Mucosa of descending colon (tissue), 3 donors: ENCODE measurements around the gene CHST13. TPM values are rescaled to one million over a fixed set of nuclear protein-coding genes. Genes with fewer than 3 reads are reported as not detected.

Source experiments
- ATAC-seq: fragments of 200-7000 bp; cut with Tn5 transposase; one replicate; pipeline ENCODE4 v1.9.1; 2020; ENCODE audit warnings: mild to moderate bottlenecking, moderate library complexity
- DNase-seq, 3 donors: peaks; one replicate each; pipeline ENCODE4 v3.0.0-alpha.2; 2020
- H3K36me3 ChIP-seq: fragments of 200-600 bp; one replicate; pipeline ENCODE4 v1.8.0; 2021; ENCODE audit warnings: low read depth, mild to moderate bottlenecking
- H3K4me1 ChIP-seq: fragments of 200-600 bp; one replicate; pipeline ENCODE4 v1.8.0; 2021; ENCODE audit warnings: low read depth, mild to moderate bottlenecking
- H3K4me3 ChIP-seq: fragments of 200-600 bp; one replicate; pipeline ENCODE4 v1.8.0; 2021; ENCODE audit warnings: mild to moderate bottlenecking
- H3K9me3 ChIP-seq: fragments of 200-600 bp; one replicate; pipeline ENCODE4 v1.8.0; 2021; ENCODE audit warnings: mild to moderate bottlenecking
- CTCF ChIP-seq: fragments of 200-600 bp; IDR thresholded peaks from one replicate; pipeline ENCODE4 v1.8.0; 2022; ENCODE audit warnings: antibody characterized with exemption, mild to moderate bottlenecking
- intact Hi-C, 2 donors: fragments of 100-400 bp; cut with DNase I in 1 of 2; cut with micrococcal nuclease in 1 of 2; formaldehyde crosslinking; loops; one replicate each; pipeline versions ENCODE4 v1.11.0 to v1.11.1; 2022; cut with DNase I, micrococcal nuclease
- total RNA-seq, 3 donors: library from RNA; stranded (reverse); fragmentation: NEBNext Ultra II Directional in 2 of 3; extraction: Animal tissue kit (Norgen Biotek cat#: 25700) in 2 of 3; gene quantifications; one replicate each; pipeline versions ENCODE4 v1.2.1 to v1.2.4, GENCODE V29; 2021 to 2023
- donor health status: DM: no; HTN: no; CAD: no; lungs with moderate emphysema.
- donor health status: DM: no; HTN: no; CAD: no.
- donor health status: DM: no; HTN: yes; CAD: no.

Gene CHST13
- total RNA-seq, 3 donors from 2014 or later: 0.27 to 5.7 (median 0.98) TPM

- no peak for TF ChIP-seq CTCF
- Histone ChIP-seq H3K4me3 (no peak overlapping the region), H3K36me3 (no peaks in the 10 kb centered on the region), H3K9me3 (no peaks in the 10 kb centered on the region), H3K4me1 (no peaks in the 10 kb centered on the region)
- no peak for ATAC-seq
- peak in 1 of 3 donors; percentile 0 for DNase-seq
- intact Hi-C loops: no loop called here
Observed at GRCh38 chr3:126554560-126555525, 30.9 kb downstream of the CHST13 start.

GRCh38 chr3:126555795-126556636 is 32.1 kb downstream of the CHST13 start:
- DNase-seq: peak in 1 of 3 donors; percentile 0
- no peak for TF ChIP-seq CTCF
- H3K9me3 ChIP-seq: no peaks in the 10 kb centered on the region
- H3K36me3 ChIP-seq: no peaks in the 10 kb centered on the region
- H3K4me1 ChIP-seq: no peaks in the 10 kb centered on the region
- intact Hi-C loops: no loop called here
- H3K4me3 ChIP-seq: no peak overlapping the region
- ATAC-seq: no peak

- no peak for TF ChIP-seq CTCF
- DNase-seq (peak in 1 of 3 donors; percentile 0), ATAC-seq (no peak)
- intact Hi-C loops: no loop called here
- H3K4me3 ChIP-seq: no peak overlapping the region
- H3K9me3 ChIP-seq: no peaks in the 10 kb centered on the region
- no peaks in the 10 kb centered on the region for H3K36me3 ChIP-seq
- no peaks in the 10 kb centered on the region for H3K4me1 ChIP-seq
Observed at GRCh38 chr3:126556637-126557414, 32.9 kb downstream of the CHST13 start.

- H3K4me1 ChIP-seq: no peaks in the 10 kb centered on the region
- no peaks in the 10 kb centered on the region for H3K36me3 ChIP-seq
- no peak overlapping the region for H3K4me3 ChIP-seq
- no peak for TF ChIP-seq CTCF
- DNase-seq (peak in 1 of 3 donors; percentile 0), ATAC-seq (no peak)
- no peaks in the 10 kb centered on the region for H3K9me3 ChIP-seq
- intact Hi-C loops: no loop called here
Observed at GRCh38 chr3:126557415-126557745, 33.4 kb downstream of the CHST13 start.

- H3K36me3 ChIP-seq: no peaks in the 10 kb centered on the region
- no peaks in the 10 kb centered on the region for H3K9me3 ChIP-seq
- ATAC-seq (no peak), DNase-seq (no peak)
- no peak overlapping the region for H3K4me3 ChIP-seq
- TF ChIP-seq CTCF: no peak
- intact Hi-C loops: no loop called here
- H3K4me1 ChIP-seq: no peaks in the 10 kb centered on the region
Observed at GRCh38 chr3:126557761-126558160, 33.8 kb downstream of the CHST13 start.
